Measurements from ENCODE around the gene RASSF5. TPM values are rescaled to one million over a fixed set of nuclear protein-coding genes. Genes with fewer than 3 reads are reported as not detected.

The RASSF5 gene
- total and polyA plus RNA-seq, 9 of the 15 experiments (the other 6 are each of a cell fraction or from before 2014, with no cell fraction given) = 6.1 to 41.0 (median 25.2) TPM

GRCh38 chr1:206503591-206504362, 3.6 kb upstream of the RASSF5 start (continued):
- TF ChIP-seq CREB3L1 (IDR thresholded peaks at IDR 0.05; ENCODE audit: borderline replicate concordance, low read depth) (no peak), SNRNP70 (optimal IDR thresholded peaks at IDR 0.05; ENCODE audit: low read depth, low read length) (no peak), NCOA1 (IDR thresholded peaks at IDR 0.05; ENCODE audit: low read depth) (no peak), FUS (optimal IDR thresholded peaks at IDR 0.05; ENCODE audit: low read depth, low read length) (no peak), USF2 (CRISPR knock-in tag; IDR thresholded peaks at IDR 0.05) (peak; percentile 78), ZNF449 (CRISPR knock-in tag; IDR thresholded peaks at IDR 0.05) (0 out of 2 replicates have a peak, but pooled peaks have one; percentile 55), IRF1 (CRISPR knock-in tag; IDR thresholded peaks at IDR 0.05; ENCODE audit: borderline replicate concordance) (no peak), KLF16 (IDR thresholded peaks at IDR 0.05) (no peak), SMARCC2 (IDR thresholded peaks at IDR 0.05; ENCODE audit: low read depth) (no peak; the same call in 1 of the 2 replicates), ZNF830 (CRISPR knock-in tag; IDR thresholded peaks at IDR 0.05) (peak; percentile 47; the same call in 1 of the 2 replicates), SPI1 (IDR thresholded peaks at IDR 0.05; ENCODE audit: borderline replicate concordance, low read depth, low read length) (no peak), CC2D1A (IDR thresholded peaks at IDR 0.05) (peak; percentile 96), RBM34 (IDR thresholded peaks at IDR 0.05; ENCODE audit: borderline replicate concordance, insufficient read depth, low read length) (no peak), E2F8 (IDR thresholded peaks at IDR 0.05; ENCODE audit: low read depth, partially characterized antibody) (no peak), HINFP (tag; conservative IDR thresholded peaks at IDR 0.05; ENCODE audit: low read depth) (no peak), NFRKB (IDR thresholded peaks at IDR 0.05; ENCODE audit: low read depth) (no peak; the same call in none of the 2 replicates), ESRRB (CRISPR knock-in tag; IDR thresholded peaks at IDR 0.05; ENCODE audit: borderline replicate concordance) (no peak), NFATC3 (IDR thresholded peaks at IDR 0.05) (no peak)

All from K562 (cell line).